ENCODE measurements around the gene ELN.
A peak's percentile ranks its signal among the peaks of the same experiment; 100 is the strongest.
"Not testable (repeated sequence)": the region's sequence is repeated elsewhere in the genome, so short reads cannot be mapped to it uniquely, and the experiment has no call there.

ELN gene

GRCh38 chr7:74044366-74045350 is 16.7 kb downstream of the ELN start:
- DNase-seq, result no peak

GRCh38 chr7:74046581-74046980 is 18.6 kb downstream of the ELN start:
- not testable (repeated sequence) for DNase-seq

GRCh38 chr7:74047804-74048380 is 19.9 kb downstream of the ELN start:
- DNase-seq, result no peak

GRCh38 chr7:74048999-74049599 is 21.1 kb downstream of the ELN start:
- DNase-seq, result no peak

GRCh38 chr7:74049997-74050798 is 22.2 kb downstream of the ELN start:
- no peak for DNase-seq

- no peak for DNase-seq
Measured at GRCh38 chr7:74051193-74051592, 23.2 kb downstream of the ELN start.

- DNase-seq, result no peak
Measured at GRCh38 chr7:74051629-74052410, 23.8 kb downstream of the ELN start.

GRCh38 chr7:74052628-74053027 is 24.7 kb downstream of the ELN start:
- DNase-seq, result no peak

- DNase-seq, result no peak
Measured at GRCh38 chr7:74053589-74054186, 25.7 kb downstream of the ELN start.

- DNase-seq, result no peak
Measured at GRCh38 chr7:74056096-74056915, 28.3 kb downstream of the ELN start.

- DNase-seq, result no peak
Measured at GRCh38 chr7:74057216-74057925, 29.4 kb downstream of the ELN start.

- DNase-seq, result no peak
Measured at GRCh38 chr7:74057987-74058386, 30.0 kb downstream of the ELN start.

GRCh38 chr7:74058486-74058885 is 30.5 kb downstream of the ELN start:
- DNase-seq, result no peak

GRCh38 chr7:74059037-74059436 is 31.1 kb downstream of the ELN start:
- DNase-seq, result no peak

- no peak for DNase-seq
Measured at GRCh38 chr7:74059681-74060588, 32.0 kb downstream of the ELN start.

- peak; percentile 36 for DNase-seq
Measured at GRCh38 chr7:74061840-74062539, 34.0 kb downstream of the ELN start.

- no peak for DNase-seq
Measured at GRCh38 chr7:74063223-74063641, 35.3 kb downstream of the ELN start.

- DNase-seq, result no peak
Measured at GRCh38 chr7:74063646-74064045, 35.7 kb downstream of the ELN start.
